Fibroblast of the conjunctiva (primary cell): ENCODE results near the gene RNF149.

Source experiments
- DNase-seq: peaks from one replicate; pipeline ENCODE4 v3.0.0-alpha.2; 2010; ENCODE audit warnings: low read depth

Gene RNF149

GRCh38 chr2:101231240-101231639, 77.3 kb downstream of the RNF149 start:
- no peak for DNase-seq

DNA sequence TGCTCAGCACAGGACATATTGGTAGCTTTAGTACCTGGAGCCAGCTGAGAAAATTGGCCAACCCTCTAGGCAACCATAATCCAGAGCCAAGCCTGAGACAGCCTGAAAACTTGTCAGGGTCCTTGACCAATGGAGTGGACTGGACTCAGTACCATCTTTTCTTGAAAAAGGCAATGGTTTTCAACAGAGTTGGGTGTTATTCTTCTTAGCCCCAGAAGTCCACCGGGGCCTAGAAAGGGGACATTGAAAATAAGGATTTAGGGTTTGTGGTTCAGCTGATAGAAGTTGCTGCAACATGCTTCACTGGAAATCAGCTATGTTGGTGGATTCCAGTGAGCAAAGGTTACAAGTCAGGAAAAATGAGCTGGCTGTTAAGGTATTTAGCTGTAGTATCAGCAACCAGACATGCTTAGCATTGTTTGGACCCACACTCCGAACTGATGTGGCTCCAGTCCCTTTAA, 77.9 kb downstream of the RNF149 start:
- DNase-seq, result no peak
